WTC11 (cell line): ENCODE measurements around the gene RCC2. TPM values are rescaled to one million over a fixed set of nuclear protein-coding genes. Genes with fewer than 3 reads are reported as not detected.

ENCODE experiments used
- ATAC-seq: fragments of 200-7000 bp; cut with Tn5 transposase; 2 replicates; pipeline ENCODE4 v1.10.0; 2021; ENCODE audit warnings: mild to moderate bottlenecking, moderate library complexity
- CTCF ChIA-PET: fragments of 300-600 bp; sonication (Branson Sonifier 250); formaldehyde crosslinking; loops from one replicate; lab custom pipeline; 2021; ENCODE audit warnings: antibody characterized with exemption; lab: Charles Lee
- POLR2A ChIA-PET: fragments of 350-600 bp; sonication (Branson Sonifier 250); formaldehyde crosslinking; loops from one replicate; lab custom pipeline; 2021; ENCODE audit warnings: antibody characterized with exemption; lab: Charles Lee
- DNase-seq: peaks from one replicate; pipeline ENCODE4 v3.0.0; 2021; ENCODE audit warnings: low spot score
- H3K27ac Mint-ChIP-seq: 2 replicates; pipeline ENCODE4 v1.8.0; 2021; ENCODE audit warnings: mixed read lengths
- H3K27me3 Mint-ChIP-seq: 2 replicates; pipeline ENCODE4 v1.8.0; 2021; ENCODE audit warnings: low read depth, mild to moderate bottlenecking, moderate library complexity, mixed read lengths
- H3K36me3 Mint-ChIP-seq: 2 replicates; pipeline ENCODE4 v1.8.0; 2021; ENCODE audit warnings: mixed read lengths
- H3K4me1 Mint-ChIP-seq: 2 replicates; pipeline ENCODE4 v1.8.0; 2022; ENCODE audit warnings: mixed read lengths
- H3K4me3 Mint-ChIP-seq: 2 replicates; pipeline ENCODE4 v1.8.0; 2021; ENCODE audit warnings: mild to moderate bottlenecking, moderate library complexity, mixed read lengths
- H3K9me3 Mint-ChIP-seq: 2 replicates; pipeline ENCODE4 v1.8.0; 2021; ENCODE audit warnings: mixed read lengths
- EMX1 ChIP-seq: fragments of 250-450 bp; sonication (Bioruptor Pico); IDR thresholded peaks from 2 replicates; pipeline ENCODE4 v1.8.0; 2021; ENCODE audit warnings: mild to moderate bottlenecking
- JAZF1 ChIP-seq: fragments of 250-450 bp; sonication (Bioruptor Pico); IDR thresholded peaks from 2 replicates; pipeline ENCODE4 v1.9.0; 2021; ENCODE audit warnings: moderate library complexity, mild to moderate bottlenecking, inconsistent platforms
- NFE2L1 ChIP-seq: sonication (generic); formaldehyde crosslinking; IDR thresholded peaks from 2 replicates; pipeline ENCODE4 v1.8.1; 2023; ENCODE audit warnings: missing genetic modification reagents
- PRDM15 ChIP-seq: sonication (generic); formaldehyde crosslinking; IDR thresholded peaks from 2 replicates; pipeline ENCODE4 v1.8.0; 2022; ENCODE audit warnings: missing genetic modification reagents
- SMAD4 ChIP-seq: sonication (generic); formaldehyde crosslinking; IDR thresholded peaks from 2 replicates; pipeline ENCODE4 v1.8.0; 2022; ENCODE audit warnings: mild to moderate bottlenecking, missing genetic modification reagents
- TEAD4 ChIP-seq: sonication (generic); formaldehyde crosslinking; IDR thresholded peaks from 2 replicates; pipeline ENCODE4 v1.8.0; 2022; ENCODE audit warnings: mild to moderate bottlenecking, missing genetic modification reagents
- ZNF121 ChIP-seq: sonication (generic); formaldehyde crosslinking; IDR thresholded peaks from 2 replicates; pipeline ENCODE4 v1.8.0; 2023; ENCODE audit warnings: missing genetic modification reagents
- ZNF219 ChIP-seq: sonication (generic); formaldehyde crosslinking; IDR thresholded peaks from 2 replicates; pipeline ENCODE4 v1.8.0; 2023; ENCODE audit warnings: missing genetic modification reagents, mild to moderate bottlenecking, borderline replicate concordance
- ZNF232 ChIP-seq: sonication (generic); formaldehyde crosslinking; IDR thresholded peaks from 2 replicates; pipeline ENCODE4 v1.8.0; 2022; ENCODE audit warnings: mild to moderate bottlenecking, missing genetic modification reagents
- ZNF416 ChIP-seq: fragments of 250-450 bp; sonication (Bioruptor Pico); IDR thresholded peaks from 2 replicates; pipeline ENCODE4 v1.9.0; 2021; ENCODE audit warnings: mild to moderate bottlenecking, inconsistent platforms
- ZNF512 ChIP-seq: sonication (generic); formaldehyde crosslinking; IDR thresholded peaks from 2 replicates; pipeline ENCODE4 v1.8.1; 2022; ENCODE audit warnings: missing genetic modification reagents, borderline replicate concordance
- ZNF532 ChIP-seq: fragments of 250-450 bp; sonication (Bioruptor Pico); IDR thresholded peaks from 2 replicates; pipeline ENCODE4 v1.9.0; 2021; ENCODE audit warnings: mild to moderate bottlenecking, borderline replicate concordance
- ZNF671 ChIP-seq: fragments of 250-450 bp; sonication (Bioruptor Pico); IDR thresholded peaks from 2 replicates; pipeline ENCODE4 v1.8.0; 2021; ENCODE audit warnings: mild to moderate bottlenecking
- total RNA-seq: library from RNA; stranded (reverse); gene quantifications from 3 replicates; pipeline ENCODE4 v1.2.3, GENCODE V29; 2021
- TF ChIP-seq, protein P1 (sequence below): sonication (generic); formaldehyde crosslinking; IDR thresholded peaks from 2 replicates; pipeline ENCODE4 v1.8.0; 2022; ENCODE audit warnings: mild to moderate bottlenecking, missing genetic modification reagents

RCC2 gene
- total RNA-seq, 1 experiment from 2014 or later, result 377 TPM

DNA sequence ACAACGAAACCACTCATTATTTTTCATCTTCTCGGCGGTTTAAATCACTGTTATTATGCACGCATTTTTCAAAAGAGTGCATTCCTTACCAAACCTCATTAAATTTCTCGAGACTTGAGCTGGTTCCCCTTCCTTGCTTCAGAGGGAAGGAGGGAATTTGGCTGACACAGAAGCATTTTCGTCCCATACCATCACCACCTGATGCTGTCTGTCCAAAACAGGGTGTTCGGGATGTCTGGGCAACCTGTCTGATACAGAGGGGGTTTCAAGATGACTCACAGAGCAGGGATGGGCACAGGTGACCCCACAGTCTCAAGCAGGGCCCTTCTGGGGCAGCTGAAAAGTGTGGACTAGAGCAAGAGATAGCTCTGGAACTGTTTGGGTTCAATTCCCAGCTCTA, 12.3 kb upstream of the RCC2 start:
- POLR2A ChIA-PET, result interaction anchor here (0.6 to 1.3 kb wide), 4 partner anchors 9 to 1036 kb away, joined by 3 to 5 read pairs (median 4); no protein-coding TSS in a partner anchor
- ATAC-seq (no peak), DNase-seq (no peak)
- TF ChIP-seq ZNF532 (CRISPR knock-in tag) (0 out of 2 replicates have a peak, but pooled peaks have one; percentile 17), ZNF219 (CRISPR knock-in tag) (no peak)
- Mint-ChIP-seq H3K4me3 (no peak overlapping the region), H3K27me3 (no peaks in the 10 kb centered on the region; the same call in 1 of the 2 replicates), H3K36me3 (no peaks in the 10 kb centered on the region), H3K4me1 (peaks cover 4% of the 10 kb centered on the region; the same call in 1 of the 2 replicates), H3K9me3 (no peaks in the 10 kb centered on the region), H3K27ac (peak overlapping the region; percentile 63; the same call in 1 of the 2 replicates)
- CTCF ChIA-PET, result interaction anchor here (0.6 to 3.0 kb wide), 24 partner anchors 9 to 406 kb away, joined by 3 to 26 read pairs (median 4); partner anchors contain the start of genes PADI3 and RCC2

- ATAC-seq, result no peak
- ChIA-PET CTCF (interaction anchor here (0.8 to 1.0 kb wide), 2 partner anchors 8 to 44 kb away, joined by 3 read pairs; partner anchors contain the start of gene RCC2), POLR2A (no interaction called here)
- H3K27ac Mint-ChIP-seq, result 0 out of 2 replicates have a peak overlapping the region, but pooled peaks have one; percentile 48
- H3K27me3 Mint-ChIP-seq, result no peaks in the 10 kb centered on the region; the same call in 1 of the 2 replicates
- no peak for DNase-seq
- peaks cover 18% of the 10 kb centered on the region for H3K4me1 Mint-ChIP-seq
- no peaks in the 10 kb centered on the region for H3K36me3 Mint-ChIP-seq
- no peaks in the 10 kb centered on the region for H3K9me3 Mint-ChIP-seq
- H3K4me3 Mint-ChIP-seq, result no peak overlapping the region
- no peak for TF ChIP-seq NFE2L1 (CRISPR knock-in tag)
- TF ChIP-seq EMX1 (CRISPR knock-in tag), result no peak
- TF ChIP-seq ZNF671 (CRISPR knock-in tag), result no peak
- no peak for TF ChIP-seq ZNF512 (CRISPR knock-in tag)
- no peak for TF ChIP-seq ZNF416 (CRISPR knock-in tag)
- TF ChIP-seq, protein P1, sequence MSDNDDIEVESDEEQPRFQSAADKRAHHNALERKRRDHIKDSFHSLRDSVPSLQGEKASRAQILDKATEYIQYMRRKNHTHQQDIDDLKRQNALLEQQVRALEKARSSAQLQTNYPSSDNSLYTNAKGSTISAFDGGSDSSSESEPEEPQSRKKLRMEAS (CRISPR knock-in tag), result no peak
- TF ChIP-seq JAZF1 (CRISPR knock-in tag), result no peak
- no peak for TF ChIP-seq SMAD4 (CRISPR knock-in tag)
- TF ChIP-seq TEAD4 (CRISPR knock-in tag), result no peak
- no peak for TF ChIP-seq ZNF121
- no peak for TF ChIP-seq ZNF232 (CRISPR knock-in tag)
- TF ChIP-seq PRDM15 (CRISPR knock-in tag), result no peak
- TF ChIP-seq, all 79 proteins: peak for 0
These were observed 8.1 kb upstream of the RCC2 start for GRCh38 chr1:17447501-17447992.
